Measurements from ENCODE around the gene KIF26A.
"Not testable (repeated sequence)": the region's sequence is repeated elsewhere in the genome, so short reads cannot be mapped to it uniquely, and the experiment has no call there.

The KIF26A gene

DNA sequence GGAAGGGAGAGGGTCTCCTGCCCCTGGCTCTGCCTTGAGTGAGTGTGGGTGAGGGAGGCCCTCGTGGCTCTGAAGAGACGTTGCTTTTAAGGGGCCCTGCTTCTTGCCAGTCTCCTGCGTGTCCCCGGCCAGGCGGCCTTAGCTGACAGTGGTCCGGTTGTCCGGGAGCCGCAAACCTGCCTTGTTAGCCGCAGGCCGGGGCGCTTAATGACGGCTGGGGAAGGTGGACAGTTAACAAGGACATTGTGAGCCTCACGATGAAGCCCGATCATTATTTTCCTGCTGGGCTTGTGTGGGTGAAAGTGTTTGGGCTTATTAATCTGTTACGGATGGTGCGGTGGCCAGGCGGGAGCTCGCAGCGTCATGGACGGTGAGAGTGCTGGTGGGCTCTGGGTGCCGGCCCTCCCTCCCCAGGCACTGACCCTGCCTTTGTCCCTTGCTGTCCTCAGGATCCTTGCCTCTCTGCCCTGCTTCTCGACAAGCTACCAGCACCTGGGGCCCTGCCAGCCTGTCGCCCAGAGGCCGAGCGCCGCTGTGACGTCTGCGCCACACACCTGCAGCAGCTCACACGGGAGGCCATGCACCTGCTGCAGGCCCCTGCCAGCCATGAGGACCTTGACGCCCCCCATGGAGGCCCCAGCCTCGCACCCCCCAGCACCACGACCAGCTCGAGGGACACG lies 13.3 kb downstream of the KIF26A start:
- no peak for TF ChIP-seq CTCF (IDR thresholded peaks at IDR 0.05; ENCODE audit: low read depth, low read length, missing control alignments)
- DNase-seq (ENCODE audit: low read depth) = no peak
- no peak overlapping the region for H3K4me3 ChIP-seq (ENCODE audit: low read depth, low read length)

GRCh38 chr14:104152246-104152575 lies 13.8 kb downstream of the KIF26A start:
- DNase-seq (ENCODE audit: low read depth) = no peak
- no peak for TF ChIP-seq CTCF (IDR thresholded peaks at IDR 0.05; ENCODE audit: low read depth, low read length, missing control alignments)

DNA sequence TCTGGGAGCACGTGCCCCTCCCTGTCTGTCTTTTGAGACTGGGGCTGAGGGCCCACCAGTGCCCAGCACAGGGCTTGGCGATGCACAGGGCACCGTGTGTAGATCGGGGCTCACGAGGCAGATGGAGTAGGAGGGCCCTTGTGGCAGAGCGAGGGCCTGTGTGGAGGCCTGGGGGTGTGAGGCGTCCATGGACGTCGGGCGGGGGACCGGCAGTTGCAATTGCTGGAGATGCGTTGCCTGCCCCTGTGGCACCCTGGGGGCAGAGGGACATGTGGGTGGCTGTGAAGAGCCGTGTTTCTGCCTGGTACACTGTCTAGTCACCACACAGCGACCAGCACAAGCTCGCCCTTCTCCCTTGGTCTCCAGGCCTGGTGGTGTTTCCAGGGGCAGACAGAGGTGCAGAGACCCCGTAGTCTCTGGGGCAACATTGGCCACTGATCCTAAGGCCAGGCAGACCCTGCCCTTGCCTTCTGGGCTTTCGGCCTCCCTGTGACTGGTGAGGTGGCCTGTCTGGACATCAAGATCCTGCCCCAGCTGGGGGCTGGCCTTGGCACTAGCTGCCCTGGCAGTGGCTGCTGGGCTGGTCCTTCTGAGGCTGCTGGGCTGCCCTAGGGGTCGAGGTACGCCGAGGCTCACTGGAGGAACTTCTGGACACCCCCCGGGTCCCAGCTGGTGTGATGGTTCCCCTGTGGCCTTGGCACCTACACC lies 14.5 kb downstream of the KIF26A start:
- no peak for TF ChIP-seq CTCF (IDR thresholded peaks at IDR 0.05; ENCODE audit: low read depth, low read length, missing control alignments)
- no peak for DNase-seq (ENCODE audit: low read depth)
- H3K4me3 ChIP-seq (ENCODE audit: low read depth, low read length) = no peak overlapping the region

More at GRCh38 chr14:104152246-104152575, 13.8 kb downstream of the KIF26A start:
- H3K4me3 ChIP-seq (ENCODE audit: low read depth, low read length) = no peak overlapping the region

- not testable (repeated sequence) for H3K4me3 ChIP-seq (ENCODE audit: low read depth, low read length); DNase-seq (ENCODE audit: low read depth)
Measured at GRCh38 chr14:104153394-104153755, 15.0 kb downstream of the KIF26A start.

DNA sequence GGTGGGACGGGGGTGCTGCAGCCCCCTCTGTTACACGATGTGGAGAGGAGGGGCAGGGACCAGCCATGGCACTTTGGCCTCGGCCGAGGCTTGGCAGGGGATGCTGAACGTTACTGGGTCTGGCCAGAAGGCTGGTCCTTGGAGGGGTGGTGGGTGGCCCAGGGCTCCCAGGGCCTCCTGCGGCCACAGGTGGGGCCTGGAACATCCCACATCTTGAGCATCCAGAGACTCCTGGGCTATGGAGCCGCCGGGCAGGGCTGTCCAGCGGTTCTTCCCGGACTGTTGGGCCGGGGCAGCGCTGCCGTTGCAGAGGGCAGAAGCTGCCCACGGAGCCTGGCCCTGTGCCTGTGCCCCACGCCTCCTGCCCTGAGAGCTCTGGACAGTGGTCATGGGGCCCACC lies 15.9 kb downstream of the KIF26A start:
- TF ChIP-seq CTCF (IDR thresholded peaks at IDR 0.05; ENCODE audit: low read depth, low read length, missing control alignments) = no peak
- no peak overlapping the region for H3K4me3 ChIP-seq (ENCODE audit: low read depth, low read length)
- DNase-seq (ENCODE audit: low read depth) = no peak

DNA sequence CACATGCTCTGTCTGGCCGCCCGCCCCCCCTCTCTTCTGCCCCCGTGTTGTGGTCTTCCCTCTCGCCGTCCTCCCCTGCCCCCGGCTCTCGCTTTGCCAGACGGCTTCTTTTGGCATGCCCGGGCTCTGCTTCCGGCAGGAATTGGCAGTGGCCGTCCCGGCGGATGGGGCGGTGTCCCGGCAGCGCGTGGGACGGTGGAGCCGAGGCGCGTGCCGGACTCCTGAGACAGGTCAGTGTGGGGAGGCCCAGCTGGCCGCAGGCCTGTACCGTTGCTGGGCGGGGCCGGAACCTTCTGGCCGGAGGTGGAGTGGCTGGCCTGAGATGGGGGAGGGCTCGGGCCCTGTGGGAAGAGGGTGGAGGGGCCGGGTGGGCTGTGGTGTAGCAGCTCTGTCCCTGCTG lies 17.1 kb downstream of the KIF26A start:
- TF ChIP-seq CTCF (IDR thresholded peaks at IDR 0.05; ENCODE audit: low read depth, low read length, missing control alignments) = no peak
- DNase-seq (ENCODE audit: low read depth) = no peak
- H3K4me3 ChIP-seq (ENCODE audit: low read depth, low read length) = no peak overlapping the region

DNA sequence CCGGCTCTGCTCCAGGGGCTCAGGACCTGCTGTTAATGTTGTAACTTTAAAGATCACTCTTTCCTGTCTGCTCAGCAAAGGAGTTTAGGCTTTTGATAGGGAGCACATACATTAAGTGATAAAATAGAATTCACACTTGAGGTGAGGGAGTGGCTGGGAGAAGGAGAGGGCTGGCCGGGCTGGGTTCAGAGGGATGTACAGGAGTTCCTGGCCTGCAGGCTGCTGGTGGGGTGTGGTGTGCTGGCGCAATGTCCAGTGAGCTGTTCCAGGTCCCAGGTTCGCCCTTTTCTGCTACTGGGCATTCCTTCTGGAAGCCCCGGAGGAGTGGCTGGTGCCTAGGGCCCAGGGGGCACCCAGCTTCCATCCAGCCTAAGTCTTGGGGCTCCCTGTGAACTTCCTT lies 17.8 kb downstream of the KIF26A start:
- H3K4me3 ChIP-seq (ENCODE audit: low read depth, low read length) = no peak overlapping the region
- no peak for TF ChIP-seq CTCF (IDR thresholded peaks at IDR 0.05; ENCODE audit: low read depth, low read length, missing control alignments)

More for the DNA sequence above, 17.8 kb downstream of the KIF26A start:
- no peak for DNase-seq (ENCODE audit: low read depth)
